ENCODE results near the gene CPB2. TPM values are rescaled to one million over a fixed set of nuclear protein-coding genes. Genes with fewer than 3 reads are reported as not detected.
A peak's percentile ranks its signal among the peaks of the same experiment; 100 is the strongest.

CPB2 gene
- total RNA-seq, 2 donors from 2014 or later, result not detected

DNA sequence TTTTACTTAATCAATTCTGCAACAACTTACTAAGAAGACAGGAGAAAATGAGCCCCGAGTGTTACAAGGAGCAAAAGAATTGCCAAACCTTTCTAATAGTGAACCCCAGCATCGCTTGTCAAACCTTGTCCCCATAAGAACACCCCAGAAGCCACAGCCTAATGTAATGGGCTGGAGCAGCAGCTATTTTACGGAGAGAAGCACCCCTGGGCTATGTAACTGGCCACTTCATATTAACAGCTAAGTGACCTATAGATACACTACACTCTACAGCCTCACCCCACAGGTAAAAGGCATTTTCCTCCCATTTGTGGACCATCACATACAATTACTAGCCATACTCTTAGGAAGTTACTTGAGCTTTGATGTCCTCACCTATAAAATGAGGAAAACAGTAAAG, 27.3 kb upstream of the CPB2 start:
- peaks cover 16 to 54% of the 10 kb centered on the region in 2 donors for H3K36me3 Mint-ChIP-seq
- no peak for ATAC-seq
- H3K27ac Mint-ChIP-seq, result peak overlapping the region; percentile 32 to 69
- no peak for DNase-seq (ENCODE audit: low spot score in 2 of 2)
- H3K9me3 Mint-ChIP-seq, result no peaks in the 10 kb centered on the region

- no peak for ATAC-seq
- H3K27ac Mint-ChIP-seq, result peak overlapping the region in 1 of 2 donors; percentile 69
- no peak for DNase-seq (ENCODE audit: low spot score in 2 of 2)
- no peaks in the 10 kb centered on the region for H3K9me3 Mint-ChIP-seq
- peaks cover 19 to 58% of the 10 kb centered on the region in 2 donors for H3K36me3 Mint-ChIP-seq
Observed at GRCh38 chr13:46131705-46132104, 26.9 kb upstream of the CPB2 start.

GRCh38 chr13:46129955-46130618, 25.3 kb upstream of the CPB2 start:
- Mint-ChIP-seq H3K27ac (peak overlapping the region; percentile 45 to 84), H3K9me3 (no peaks in the 10 kb centered on the region), H3K36me3 (peaks cover 21 to 46% of the 10 kb centered on the region in 2 donors)
- ATAC-seq (no peak), DNase-seq (ENCODE audit: low spot score in 2 of 2) (no peak)

DNA sequence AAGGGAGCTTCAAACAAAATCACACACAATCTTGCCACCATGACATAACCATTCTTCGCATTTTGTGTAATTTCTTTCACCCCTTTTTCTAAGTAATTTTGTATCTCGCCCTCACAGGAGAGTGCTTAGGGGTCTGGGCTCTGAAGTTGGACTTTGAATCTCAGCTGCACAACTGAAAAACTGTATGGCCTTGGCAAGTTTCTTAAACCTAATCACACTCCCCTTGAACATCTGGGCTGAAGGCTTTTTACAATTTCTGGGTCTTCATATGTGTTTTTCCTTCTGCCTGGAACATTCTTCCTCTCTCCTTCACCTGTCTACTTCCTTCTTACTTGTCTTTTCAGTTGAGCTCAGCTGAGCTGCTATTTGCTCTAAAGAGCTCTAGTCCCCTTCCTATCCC, 24.3 kb upstream of the CPB2 start:
- no peaks in the 10 kb centered on the region for H3K9me3 Mint-ChIP-seq
- no peak for DNase-seq (ENCODE audit: low spot score in 2 of 2)
- peak overlapping the region; percentile 55 to 80 for H3K27ac Mint-ChIP-seq
- peaks cover 21 to 46% of the 10 kb centered on the region in 2 donors for H3K36me3 Mint-ChIP-seq
- no peak for ATAC-seq

- Mint-ChIP-seq H3K9me3 (no peaks in the 10 kb centered on the region), H3K36me3 (peaks cover 16 to 31% of the 10 kb centered on the region in 2 donors), H3K27ac (peak overlapping the region in 1 of 2 donors; percentile 89)
- ATAC-seq (no peak), DNase-seq (ENCODE audit: low spot score in 2 of 2) (no peak)
Observed at GRCh38 chr13:46127358-46128023, 22.7 kb upstream of the CPB2 start.

GRCh38 chr13:46126552-46127357, 21.9 kb upstream of the CPB2 start:
- H3K36me3 Mint-ChIP-seq, result peaks cover 15 to 28% of the 10 kb centered on the region in 2 donors
- DNase-seq (ENCODE audit: low spot score in 2 of 2), result peak in 1 of 2 donors; percentile 62
- ATAC-seq, result peak; percentile 72 to 84

GRCh38 chr13:46126056-46126455, 21.2 kb upstream of the CPB2 start:
- ATAC-seq, result peak in 1 of 2 donors; percentile 1
- no peak for DNase-seq (ENCODE audit: low spot score in 2 of 2)
- H3K36me3 Mint-ChIP-seq, result peaks cover 15 to 28% of the 10 kb centered on the region in 2 donors
- H3K27ac Mint-ChIP-seq, result peak overlapping the region in 1 of 2 donors; percentile 84
- no peaks in the 10 kb centered on the region for H3K9me3 Mint-ChIP-seq

More at GRCh38 chr13:46126552-46127357, 21.9 kb upstream of the CPB2 start:
- peak overlapping the region; percentile 84 to 89 for H3K27ac Mint-ChIP-seq
- H3K9me3 Mint-ChIP-seq, result no peaks in the 10 kb centered on the region

DNA sequence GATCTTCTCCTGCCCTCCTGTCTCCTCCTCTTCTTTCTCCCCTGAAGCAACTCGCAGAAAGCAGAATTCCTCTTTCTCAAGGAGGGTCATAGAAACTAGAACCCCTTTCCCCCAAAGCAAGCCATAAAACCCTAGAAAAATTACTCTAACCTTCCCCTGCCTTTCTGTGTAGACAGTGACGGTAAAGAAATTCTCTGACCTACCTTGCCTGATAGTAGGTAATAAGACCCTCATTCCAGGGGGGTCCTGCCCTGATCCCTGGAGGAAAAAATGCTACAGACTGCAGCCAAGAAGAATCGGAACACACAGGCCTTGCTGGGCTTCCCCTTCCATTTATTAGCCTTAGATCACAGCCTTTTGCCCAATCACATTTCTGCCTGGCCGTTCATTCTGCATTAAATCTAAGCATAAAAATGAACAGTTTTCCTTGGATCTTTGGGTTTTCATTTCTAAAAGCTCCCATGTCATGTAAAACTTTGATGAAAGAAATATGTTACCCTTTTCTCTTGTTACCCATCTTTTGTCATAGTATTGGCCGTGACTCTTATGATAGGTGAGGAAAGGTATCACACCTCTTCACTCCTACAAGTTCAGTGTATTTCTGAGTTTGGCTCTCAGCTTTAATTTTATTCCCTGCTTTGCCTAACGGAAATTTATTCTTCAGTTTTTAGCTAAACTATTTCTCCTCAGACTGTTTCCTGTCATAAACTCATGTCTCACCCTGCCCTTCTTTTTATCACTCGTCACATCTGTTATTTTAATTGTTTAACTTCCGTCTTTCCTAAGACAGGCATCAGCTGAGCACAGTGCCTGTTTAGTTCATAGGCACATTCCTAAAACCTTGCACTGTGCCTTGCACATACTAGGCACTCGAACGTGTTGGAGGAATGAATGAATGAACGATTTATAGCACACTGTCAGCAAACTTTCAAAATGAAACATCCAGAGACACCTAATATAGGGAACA, 20.4 kb upstream of the CPB2 start:
- Mint-ChIP-seq H3K36me3 (peaks cover 10 to 20% of the 10 kb centered on the region in 2 donors), H3K9me3 (no peaks in the 10 kb centered on the region), H3K27ac (peak overlapping the region; percentile 84 to 90)
- DNase-seq (ENCODE audit: low spot score in 2 of 2), result no peak
- ATAC-seq, result no peak

- H3K9me3 Mint-ChIP-seq, result no peaks in the 10 kb centered on the region
- ATAC-seq, result peak in 1 of 2 donors; percentile 17
Observed at GRCh38 chr13:46124531-46124966, 19.7 kb upstream of the CPB2 start.

DNA sequence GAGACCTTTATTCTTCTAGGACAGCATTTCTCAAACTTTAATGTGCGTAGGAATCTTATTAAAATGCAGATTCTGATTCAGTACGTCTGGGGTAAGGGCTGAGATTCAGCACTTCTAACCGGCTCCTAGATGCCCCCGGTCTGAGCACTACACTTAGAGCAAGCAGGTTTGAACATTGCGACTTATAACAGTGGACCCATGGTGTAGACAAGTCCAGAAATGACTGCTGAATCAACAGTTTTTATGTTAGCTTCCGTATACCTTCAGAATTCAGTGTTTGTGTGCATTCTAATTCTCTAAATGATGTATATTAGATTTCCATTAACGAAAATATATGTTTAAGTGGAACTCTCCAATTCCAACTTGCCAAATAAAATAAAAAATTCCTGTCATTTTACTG, 17.5 kb upstream of the CPB2 start:
- peaks cover 4 to 7% of the 10 kb centered on the region in 2 donors for H3K36me3 Mint-ChIP-seq
- ATAC-seq, result no peak
- H3K27ac Mint-ChIP-seq, result no peak overlapping the region
- no peaks in the 10 kb centered on the region for H3K9me3 Mint-ChIP-seq
- DNase-seq (ENCODE audit: low spot score in 2 of 2), result no peak

More at GRCh38 chr13:46124531-46124966, 19.7 kb upstream of the CPB2 start:
- H3K27ac Mint-ChIP-seq, result peak overlapping the region; percentile 84 to 90
- peaks cover 5 to 13% of the 10 kb centered on the region in 2 donors for H3K36me3 Mint-ChIP-seq
- DNase-seq (ENCODE audit: low spot score in 2 of 2), result no peak

DNA sequence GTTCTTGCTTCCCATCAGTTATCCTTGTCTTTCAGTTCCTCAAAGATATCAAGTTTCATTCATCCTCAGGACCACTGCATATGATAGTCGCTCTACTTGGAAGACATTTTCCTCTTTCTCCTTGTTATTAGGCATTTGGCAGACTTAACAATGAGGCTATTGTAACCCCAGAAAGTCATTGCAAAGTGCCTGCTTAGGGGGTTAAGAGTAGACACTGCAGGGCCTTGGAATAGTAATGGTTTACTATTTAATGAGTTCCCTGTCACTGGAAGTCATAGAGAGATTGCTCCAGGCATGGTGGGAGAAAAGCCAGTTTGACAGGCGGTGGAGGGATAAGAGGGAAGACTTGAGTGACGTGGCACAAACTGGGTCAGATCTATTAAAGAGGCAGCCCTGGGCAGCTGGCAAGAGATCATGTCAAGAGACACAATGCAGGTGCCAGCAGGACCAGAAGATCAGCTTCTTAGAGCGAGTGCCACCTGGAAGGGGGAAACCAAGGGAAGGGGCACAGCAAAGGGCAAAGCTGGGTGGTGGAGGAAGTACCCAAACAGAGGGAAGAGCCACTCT, 16.8 kb upstream of the CPB2 start:
- DNase-seq (ENCODE audit: low spot score in 2 of 2) (no peak), ATAC-seq (peak in 1 of 2 donors; percentile 6)
- H3K36me3 Mint-ChIP-seq, result peaks cover 1 to 2% of the 10 kb centered on the region in 2 donors
- H3K27ac Mint-ChIP-seq, result peak overlapping the region in 1 of 2 donors; percentile 18
- H3K9me3 Mint-ChIP-seq, result no peaks in the 10 kb centered on the region

GRCh38 chr13:46121033-46121432, 16.2 kb upstream of the CPB2 start:
- Mint-ChIP-seq H3K9me3 (no peaks in the 10 kb centered on the region), H3K36me3 (no peaks in the 10 kb centered on the region), H3K27ac (no peak overlapping the region)
- ATAC-seq, result peak in 1 of 2 donors; percentile 34
- DNase-seq (ENCODE audit: low spot score in 2 of 2), result no peak

DNA sequence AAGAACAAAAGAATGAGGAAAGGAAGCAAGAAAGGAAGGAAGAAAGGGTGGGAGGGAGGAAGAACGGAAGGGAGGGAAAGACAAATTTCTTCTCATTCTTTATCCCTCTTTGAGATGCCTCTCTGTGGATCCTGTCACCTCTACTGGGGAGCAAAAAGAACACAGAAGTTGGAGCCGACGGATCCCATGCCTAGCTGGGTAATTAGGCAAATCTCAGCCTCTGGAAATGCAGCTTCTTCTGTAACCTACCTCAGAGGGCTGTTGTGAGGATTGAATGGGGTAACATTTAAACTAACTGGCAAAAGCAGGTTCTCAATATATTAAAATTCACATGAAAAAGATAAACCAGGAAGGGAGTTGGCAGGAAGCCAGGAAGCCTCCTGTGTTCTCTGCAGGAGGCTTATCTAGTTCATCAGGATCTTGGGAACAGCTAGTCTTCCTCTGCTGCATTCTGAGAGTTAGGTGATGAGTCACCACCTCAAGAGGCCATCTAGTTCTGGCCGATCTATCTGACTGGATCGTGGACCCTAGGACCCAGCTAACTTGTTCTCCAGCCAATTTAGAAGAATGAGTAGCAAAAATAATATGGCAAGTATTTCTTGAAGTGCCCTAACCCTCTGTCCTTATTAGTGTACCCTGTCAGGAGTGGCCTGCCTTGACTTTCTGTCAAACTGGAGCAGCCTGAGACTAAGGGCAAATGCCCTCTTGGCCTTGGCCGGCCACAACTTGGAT, 15.2 kb upstream of the CPB2 start:
- Mint-ChIP-seq H3K36me3 (no peaks in the 10 kb centered on the region), H3K27ac (no peak overlapping the region), H3K9me3 (no peaks in the 10 kb centered on the region)
- ATAC-seq (peak in 1 of 2 donors; percentile 14), DNase-seq (ENCODE audit: low spot score in 2 of 2) (no peak)

GRCh38 chr13:46116653-46117502, 12.0 kb upstream of the CPB2 start:
- DNase-seq (ENCODE audit: low spot score in 2 of 2) (no peak), ATAC-seq (no peak)
- Mint-ChIP-seq H3K36me3 (no peaks in the 10 kb centered on the region), H3K27ac (no peak overlapping the region), H3K9me3 (no peaks in the 10 kb centered on the region)
